Osteoblast (primary cell): ENCODE data around the gene ALOXE3. TPM values are rescaled to one million over a fixed set of nuclear protein-coding genes. Genes with fewer than 3 reads are reported as not detected.

Experiments
- DNase-seq: peaks from one replicate; pipeline ENCODE4 v3.0.0; 2011; ENCODE audit warnings: low spot score, mixed read lengths; ENCODE audit not compliant: insufficient read length; ENCODE audit errors: missing footprints
- H2AFZ ChIP-seq: 2 replicates; pipeline ENCODE4 v1.6.0; 2011; ENCODE audit warnings: mild to moderate bottlenecking, low read length
- H3K27ac ChIP-seq: 2 replicates; pipeline ENCODE4 v1.5.1; 2011; ENCODE audit warnings: mild to moderate bottlenecking, low read depth, low read length, moderate library complexity
- H3K27me3 ChIP-seq: 2 replicates; pipeline ENCODE4 v1.6.0; 2012; ENCODE audit warnings: mild to moderate bottlenecking, control low read depth, inconsistent platforms, low read length, moderate library complexity; ENCODE audit not compliant: insufficient read depth
- H3K36me3 ChIP-seq: 2 replicates; pipeline ENCODE4 v1.5.1; 2011; ENCODE audit warnings: mild to moderate bottlenecking, low read length, control low read depth, moderate library complexity; ENCODE audit not compliant: insufficient read depth
- H3K4me1 ChIP-seq: 2 replicates; pipeline ENCODE4 v1.5.1; 2011; ENCODE audit warnings: mild to moderate bottlenecking, low read length, control low read depth, moderate library complexity; ENCODE audit not compliant: insufficient read depth
- H3K4me2 ChIP-seq: 2 replicates; pipeline ENCODE4 v1.6.0; 2011; ENCODE audit warnings: mild to moderate bottlenecking, low read length; ENCODE audit not compliant: insufficient read depth
- H3K4me3 ChIP-seq: fragments of 200-600 bp; sonication (generic); 3 replicates; pipeline ENCODE4 v1.5.1; 2012; ENCODE audit warnings: mild to moderate bottlenecking, low read length, inconsistent platforms; ENCODE audit not compliant: insufficient read depth
- H3K79me2 ChIP-seq: 2 replicates; pipeline ENCODE4 v1.6.0; 2012; ENCODE audit warnings: mild to moderate bottlenecking, low read length, control low read depth, inconsistent platforms; ENCODE audit not compliant: insufficient read depth
- H3K9me3 ChIP-seq: 2 replicates; pipeline ENCODE4 v1.5.1; 2011; ENCODE audit warnings: low read depth, low read length, control low read depth
- H4K20me1 ChIP-seq: 2 replicates; pipeline ENCODE4 v1.6.0; 2012; ENCODE audit warnings: mild to moderate bottlenecking, low read length, control low read depth; ENCODE audit not compliant: insufficient read depth
- total RNA-seq: library from RNA; depleted of rRNA; stranded (reverse); fragments of >200 nt; gene quantifications from 2 replicates; pipeline ENCODE4 v1.2.3, GENCODE V29; 2012
- TF ChIP-seq, protein P1 (sequence below): IDR thresholded peaks from 2 replicates; pipeline ENCODE4 v1.5.1; 2011; ENCODE audit warnings: mild to moderate bottlenecking, low read depth, low read length, moderate library complexity; ENCODE audit errors: extremely low read depth

The ALOXE3 gene
- total RNA-seq, 1 donor = not detected

GRCh38 chr17:8051831-8052230, 66.5 kb downstream of the ALOXE3 start:
- Histone ChIP-seq H3K4me2 (no peak overlapping the region), H4K20me1 (no peaks in the 10 kb centered on the region), H3K27me3 (peaks cover 29% of the 10 kb centered on the region), H2AFZ (no peak overlapping the region), H3K4me3 (no peak overlapping the region), H3K27ac (no peak overlapping the region), H3K36me3 (no peaks in the 10 kb centered on the region), H3K79me2 (no peaks in the 10 kb centered on the region), H3K4me1 (peaks cover 12% of the 10 kb centered on the region), H3K9me3 (no peaks in the 10 kb centered on the region)
- TF ChIP-seq, protein P1, sequence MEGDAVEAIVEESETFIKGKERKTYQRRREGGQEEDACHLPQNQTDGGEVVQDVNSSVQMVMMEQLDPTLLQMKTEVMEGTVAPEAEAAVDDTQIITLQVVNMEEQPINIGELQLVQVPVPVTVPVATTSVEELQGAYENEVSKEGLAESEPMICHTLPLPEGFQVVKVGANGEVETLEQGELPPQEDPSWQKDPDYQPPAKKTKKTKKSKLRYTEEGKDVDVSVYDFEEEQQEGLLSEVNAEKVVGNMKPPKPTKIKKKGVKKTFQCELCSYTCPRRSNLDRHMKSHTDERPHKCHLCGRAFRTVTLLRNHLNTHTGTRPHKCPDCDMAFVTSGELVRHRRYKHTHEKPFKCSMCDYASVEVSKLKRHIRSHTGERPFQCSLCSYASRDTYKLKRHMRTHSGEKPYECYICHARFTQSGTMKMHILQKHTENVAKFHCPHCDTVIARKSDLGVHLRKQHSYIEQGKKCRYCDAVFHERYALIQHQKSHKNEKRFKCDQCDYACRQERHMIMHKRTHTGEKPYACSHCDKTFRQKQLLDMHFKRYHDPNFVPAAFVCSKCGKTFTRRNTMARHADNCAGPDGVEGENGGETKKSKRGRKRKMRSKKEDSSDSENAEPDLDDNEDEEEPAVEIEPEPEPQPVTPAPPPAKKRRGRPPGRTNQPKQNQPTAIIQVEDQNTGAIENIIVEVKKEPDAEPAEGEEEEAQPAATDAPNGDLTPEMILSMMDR = no peak
- no peak for DNase-seq

DNA sequence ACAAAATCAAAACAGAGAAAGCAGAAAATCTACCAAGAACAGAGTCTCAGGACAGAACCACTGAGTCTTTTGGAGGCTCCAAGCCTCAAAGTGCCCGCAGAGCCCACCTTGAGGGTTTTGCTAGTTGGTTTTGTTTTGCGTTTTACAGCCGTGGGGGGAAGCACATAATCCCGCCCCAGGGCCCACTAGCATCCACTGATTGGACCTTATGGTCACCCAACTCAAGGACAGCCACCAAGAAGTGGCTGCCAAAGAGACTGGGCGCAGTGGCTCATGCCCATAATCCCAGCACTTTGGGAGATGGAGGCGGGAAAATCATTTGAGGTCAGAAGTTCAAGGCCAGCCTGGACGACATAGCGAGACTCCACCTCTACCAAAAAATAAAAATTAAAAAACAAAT, 69.6 kb downstream of the ALOXE3 start:
- Histone ChIP-seq H2AFZ (no peak overlapping the region), H4K20me1 (no peaks in the 10 kb centered on the region), H3K36me3 (no peaks in the 10 kb centered on the region), H3K79me2 (no peaks in the 10 kb centered on the region), H3K27ac (no peak overlapping the region), H3K27me3 (peaks cover 31% of the 10 kb centered on the region), H3K9me3 (no peaks in the 10 kb centered on the region), H3K4me1 (no peaks in the 10 kb centered on the region), H3K4me3 (no peak overlapping the region), H3K4me2 (no peak overlapping the region)
- TF ChIP-seq, protein P1 = no peak
- peak; percentile 26 for DNase-seq

- H3K4me3 ChIP-seq = no peak overlapping the region
- TF ChIP-seq, protein P1 = no peak
- no peaks in the 10 kb centered on the region for H3K36me3 ChIP-seq
- no peak overlapping the region for H3K4me2 ChIP-seq
- no peaks in the 10 kb centered on the region for H3K9me3 ChIP-seq
- peaks cover 31% of the 10 kb centered on the region for H3K27me3 ChIP-seq
- no peak for DNase-seq
- no peaks in the 10 kb centered on the region for H3K4me1 ChIP-seq
- H2AFZ ChIP-seq = no peak overlapping the region
- no peak overlapping the region for H3K27ac ChIP-seq
- no peaks in the 10 kb centered on the region for H3K79me2 ChIP-seq
- no peaks in the 10 kb centered on the region for H4K20me1 ChIP-seq
These were observed 70.1 kb downstream of the ALOXE3 start for GRCh38 chr17:8048236-8048635.

GRCh38 chr17:8047769-8048110, 70.6 kb downstream of the ALOXE3 start:
- no peak overlapping the region for H2AFZ ChIP-seq
- H3K9me3 ChIP-seq = no peaks in the 10 kb centered on the region
- no peaks in the 10 kb centered on the region for H3K36me3 ChIP-seq
- H3K79me2 ChIP-seq = no peaks in the 10 kb centered on the region
- no peak overlapping the region for H3K4me3 ChIP-seq
- no peak overlapping the region for H3K27ac ChIP-seq
- peak; percentile 56 for DNase-seq
- H3K27me3 ChIP-seq = peaks cover 27% of the 10 kb centered on the region
- H3K4me1 ChIP-seq = no peaks in the 10 kb centered on the region
- TF ChIP-seq, protein P1 = no peak
- H3K4me2 ChIP-seq = no peak overlapping the region
- H4K20me1 ChIP-seq = no peaks in the 10 kb centered on the region
